Activated CD4-positive, alpha-beta T cell treated with anti-CD3 and anti-CD28 coated beads, Interleukin-2, amount 50 U/mL, for 1 hour (primary cell): Measurements from ENCODE around the gene ASH1L.
A peak's percentile ranks its signal among the peaks of the same experiment; 100 is the strongest.
"Not testable (repeated sequence)": the region's sequence is repeated elsewhere in the genome, so short reads cannot be mapped to it uniquely, and the experiment has no call there.

Experiments
- DNase-seq: peaks from one replicate; pipeline ENCODE4 v3.0.0-alpha.2; 2020

The ASH1L gene

GRCh38 chr1:155562581-155563376 is at the start of gene ASH1L:
Gene ASH1L, minus strand, starts transcription at chr1:155562803. Its CDS starts 41,284 bp downstream, at chr1:155521519.
- peak; percentile 93 for DNase-seq

- DNase-seq = not testable (repeated sequence)
Observed at GRCh38 chr1:155610257-155610647, 47.6 kb upstream of the ASH1L start.

GRCh38 chr1:155609515-155610256 is 47.1 kb upstream of the ASH1L start, which contains the start of gene MSTO1:
Gene MSTO1, plus strand, starts transcription at chr1:155610218. Its CDS starts 31 bp downstream, at chr1:155610249.
- DNase-seq = peak; percentile 93

- DNase-seq = no peak
Observed at GRCh38 chr1:155608888-155609225, 46.3 kb upstream of the ASH1L start.

GRCh38 chr1:155607708-155608107 is 45.1 kb upstream of the ASH1L start:
- DNase-seq = no peak

GRCh38 chr1:155599828-155600572 is 37.4 kb upstream of the ASH1L start:
- not testable (repeated sequence) for DNase-seq

GRCh38 chr1:155598842-155599331 is 36.3 kb upstream of the ASH1L start:
- peak; percentile 3 for DNase-seq

GRCh38 chr1:155596864-155597263 is 34.3 kb upstream of the ASH1L start:
- DNase-seq = no peak

GRCh38 chr1:155595877-155596474 is 33.4 kb upstream of the ASH1L start:
- DNase-seq = not testable (repeated sequence)

- no peak for DNase-seq
Observed at GRCh38 chr1:155591770-155592169, 29.2 kb upstream of the ASH1L start.

GRCh38 chr1:155590516-155591247 is 28.1 kb upstream of the ASH1L start:
- DNase-seq = not testable (repeated sequence)

- not testable (repeated sequence) for DNase-seq
Observed at GRCh38 chr1:155589282-155589681, 26.7 kb upstream of the ASH1L start.

- not testable (repeated sequence) for DNase-seq
Observed at GRCh38 chr1:155583846-155584245, 21.2 kb upstream of the ASH1L start.

GRCh38 chr1:155575608-155576007 is 13.0 kb upstream of the ASH1L start:
- not testable (repeated sequence) for DNase-seq

- DNase-seq = no peak
Observed at GRCh38 chr1:155574077-155574476, 11.5 kb upstream of the ASH1L start.

- no peak for DNase-seq
Observed at GRCh38 chr1:155570593-155570990, 8.0 kb upstream of the ASH1L start.

- DNase-seq = no peak
Observed at GRCh38 chr1:155569988-155570592, 7.5 kb upstream of the ASH1L start.

GRCh38 chr1:155563377-155564022 is 897 bp upstream of the ASH1L start:
- DNase-seq = not testable (repeated sequence)

GRCh38 chr1:155561779-155562580 is 623 bp downstream of the ASH1L start:
- DNase-seq = peak; percentile 62

- no peak for DNase-seq
Observed at GRCh38 chr1:155555915-155556314, 6.7 kb downstream of the ASH1L start.
